A673 (cell line): Measurements from ENCODE around the gene SRD5A1. TPM values are rescaled to one million over a fixed set of nuclear protein-coding genes. Genes with fewer than 3 reads are reported as not detected.

Experiments used
- BruUV-seq: library from RNA; stranded (reverse); fragments of 400-500 nt; replicated peaks from 2 replicates; lab custom pipeline; 2021; lab: Mats Ljungman, UMichigan
- CTCF ChIA-PET: fragments of 300-600 bp; sonication (Branson Sonifier 250); formaldehyde crosslinking; loops from one replicate; lab custom pipeline; 2022; ENCODE audit warnings: antibody characterized with exemption; lab: Charles Lee
- POLR2A ChIA-PET: fragments of 300-600 bp; sonication (Branson Sonifier 250); formaldehyde crosslinking; loops from one replicate; lab custom pipeline; 2022; ENCODE audit warnings: antibody characterized with exemption; ENCODE audit not compliant: low non-redundant PET; lab: Charles Lee
- DNase-seq: peaks from one replicate; pipeline ENCODE4 v3.0.0-alpha.2; 2015; ENCODE audit warnings: low spot score
- H3K27ac ChIP-seq: fragments of 200-600 bp; sonication (generic); 2 replicates; pipeline ENCODE4 v1.5.1; 2016; ENCODE audit warnings: mixed run types, low read depth, mild to moderate bottlenecking, mixed read lengths, antibody characterized with exemption, low read length; ENCODE audit not compliant: poor library complexity, severe bottlenecking
- H3K27me3 ChIP-seq: fragments of 200-600 bp; sonication (generic); replicated peaks from 2 replicates; pipeline ENCODE4 v1.6.1; 2017; ENCODE audit warnings: mixed run types, low read depth, mild to moderate bottlenecking, mixed read lengths, antibody characterized with exemption, low read length; ENCODE audit not compliant: insufficient read depth, poor library complexity
- H3K36me3 ChIP-seq: fragments of 200-600 bp; sonication (generic); 2 replicates; pipeline ENCODE4 v1.6.1; 2016; ENCODE audit warnings: mixed run types, mild to moderate bottlenecking, mixed read lengths, antibody characterized with exemption, low read length; ENCODE audit not compliant: insufficient read depth, poor library complexity, severe bottlenecking
- H3K4me1 ChIP-seq: fragments of 200-600 bp; sonication (generic); 2 replicates; pipeline ENCODE4 v1.6.1; 2017; ENCODE audit warnings: mixed run types, mild to moderate bottlenecking, mixed read lengths, antibody characterized with exemption, low read length; ENCODE audit not compliant: insufficient read depth, poor library complexity, severe bottlenecking
- H3K4me3 ChIP-seq: fragments of 200-600 bp; sonication (generic); 2 replicates; pipeline ENCODE4 v1.5.1; 2016; ENCODE audit warnings: low read depth, mixed run types, mild to moderate bottlenecking, mixed read lengths, low read length; ENCODE audit not compliant: poor library complexity, severe bottlenecking
- H3K9me3 ChIP-seq: fragments of 200-600 bp; sonication (generic); 2 replicates; pipeline ENCODE4 v1.6.1; 2016; ENCODE audit warnings: mixed run types, low read depth, mild to moderate bottlenecking, mixed read lengths, antibody characterized with exemption, low read length; ENCODE audit not compliant: poor library complexity, severe bottlenecking
- CTCF ChIP-seq: fragments of 300-800, 200-600 bp; sonication (generic); conservative IDR thresholded peaks from 2 replicates; pipeline ENCODE4 v1.5.1; 2017; ENCODE audit warnings: low read depth, mild to moderate bottlenecking, antibody characterized with exemption, low read length, moderate library complexity, mixed read lengths
- EZH2 ChIP-seq: fragments of 200-600 bp; sonication (generic); IDR thresholded peaks from 2 replicates; pipeline ENCODE4 v1.6.1; 2017; ENCODE audit warnings: borderline replicate concordance, low read depth, mild to moderate bottlenecking, mixed read lengths, antibody characterized with exemption, low read length; ENCODE audit not compliant: poor library complexity, severe bottlenecking
- intact Hi-C: fragments of 100-400 bp; cut with micrococcal nuclease; formaldehyde crosslinking; loops from one replicate; pipeline ENCODE4 v1.10.0; 2022; ENCODE audit not compliant: unreplicated experiment
- total RNA-seq: library from RNA; stranded (reverse); gene quantifications from 2 replicates; pipeline ENCODE4 v1.2.3, GENCODE V29; 2021

Gene SRD5A1
- total RNA-seq, 1 experiment from 2014 or later: 32.0 TPM

DNA sequence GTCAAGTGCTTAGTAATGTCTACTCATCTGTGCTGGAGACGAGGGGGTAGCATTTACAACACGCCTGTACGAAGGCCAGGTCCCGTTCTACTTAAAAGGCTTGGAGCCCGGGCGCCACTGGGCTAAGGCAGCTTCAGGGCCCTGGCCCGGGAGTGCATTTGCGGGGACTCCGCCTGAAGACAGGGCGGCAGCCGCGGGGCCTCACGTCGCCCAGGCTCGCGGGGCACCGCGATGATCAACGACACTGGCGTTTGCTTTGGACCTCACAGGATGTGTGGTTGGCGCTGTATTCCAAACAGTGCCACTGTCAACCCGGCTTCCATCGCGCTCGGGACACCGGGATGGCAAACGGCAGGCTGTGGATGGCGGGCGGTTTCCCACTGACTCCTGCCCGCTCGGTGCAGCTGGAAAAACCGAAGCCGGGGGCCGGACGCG lies 78.9 kb downstream of the SRD5A1 start:
- TSS peak; percentile 89 for BruUV-seq
- H3K4me1 ChIP-seq: peaks cover 8% of the 10 kb centered on the region
- ChIA-PET POLR2A (interaction anchor here (0.6 kb wide), 1 partner anchor 33 kb away, joined by 3 read pairs; no protein-coding TSS in a partner anchor), CTCF (no interaction called here)
- intact Hi-C loops: loop anchor here (1.0 kb wide), 1 partner anchor 79 kb away; the partner anchor contains the start of genes NSUN2 and SRD5A1
- DNase-seq: peak; percentile 58
- no peak for TF ChIP-seq CTCF
- no peak for TF ChIP-seq EZH2
- no peaks in the 10 kb centered on the region for H3K27me3 ChIP-seq
- H3K36me3 ChIP-seq: no peaks in the 10 kb centered on the region
- peak overlapping the region; percentile 94 for H3K27ac ChIP-seq
- no peaks in the 10 kb centered on the region for H3K9me3 ChIP-seq
- H3K4me3 ChIP-seq: peak overlapping the region; percentile 80

DNA sequence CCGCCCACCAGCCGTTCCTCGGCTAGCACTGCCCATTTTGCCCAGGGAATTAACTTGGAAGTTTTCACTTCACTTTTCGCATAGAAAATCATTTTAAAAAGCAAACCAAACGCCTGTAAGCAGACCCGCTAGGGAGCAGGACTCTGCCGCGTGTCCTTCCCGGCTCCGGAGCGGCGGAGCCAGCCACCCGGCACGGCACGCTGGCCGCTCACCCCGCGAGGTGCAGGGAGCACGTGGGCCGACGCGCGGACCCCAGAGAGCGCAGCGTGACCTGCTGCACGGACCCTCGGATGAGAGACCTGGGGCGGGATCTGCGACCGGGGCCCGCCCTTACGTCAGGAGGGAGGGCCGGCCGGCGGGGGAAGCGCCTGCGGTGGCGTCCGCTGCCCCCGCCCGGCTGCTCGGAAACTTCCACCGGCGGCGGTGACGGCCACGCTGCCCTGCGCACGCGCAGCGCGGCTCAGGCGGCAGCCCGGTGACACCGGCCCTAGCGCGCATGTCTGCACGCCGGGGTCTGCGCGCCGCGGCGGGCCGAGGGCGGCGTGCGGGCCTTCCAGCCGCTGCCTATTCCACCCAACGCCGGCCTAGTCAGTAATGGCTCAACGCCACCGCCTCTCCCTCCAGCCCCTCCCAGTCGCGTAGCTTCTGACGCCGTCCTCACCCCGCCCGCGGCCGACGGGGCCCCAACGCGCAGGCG lies 79.5 kb downstream of the SRD5A1 start:
- Histone ChIP-seq H3K27ac (peak overlapping the region; percentile 94), H3K36me3 (no peaks in the 10 kb centered on the region), H3K27me3 (no peaks in the 10 kb centered on the region), H3K4me1 (peaks cover 8% of the 10 kb centered on the region), H3K4me3 (peak overlapping the region; percentile 80), H3K9me3 (no peaks in the 10 kb centered on the region)
- BruUV-seq: no TSS peak
- CTCF ChIA-PET: no interaction called here
- TF ChIP-seq EZH2: no peak
- TF ChIP-seq CTCF: no peak
- peak; percentile 98 for DNase-seq
- intact Hi-C loops: loop anchor here (1.0 kb wide), 1 partner anchor 79 kb away; the partner anchor contains the start of genes NSUN2 and SRD5A1
- POLR2A ChIA-PET: no interaction called here

DNA sequence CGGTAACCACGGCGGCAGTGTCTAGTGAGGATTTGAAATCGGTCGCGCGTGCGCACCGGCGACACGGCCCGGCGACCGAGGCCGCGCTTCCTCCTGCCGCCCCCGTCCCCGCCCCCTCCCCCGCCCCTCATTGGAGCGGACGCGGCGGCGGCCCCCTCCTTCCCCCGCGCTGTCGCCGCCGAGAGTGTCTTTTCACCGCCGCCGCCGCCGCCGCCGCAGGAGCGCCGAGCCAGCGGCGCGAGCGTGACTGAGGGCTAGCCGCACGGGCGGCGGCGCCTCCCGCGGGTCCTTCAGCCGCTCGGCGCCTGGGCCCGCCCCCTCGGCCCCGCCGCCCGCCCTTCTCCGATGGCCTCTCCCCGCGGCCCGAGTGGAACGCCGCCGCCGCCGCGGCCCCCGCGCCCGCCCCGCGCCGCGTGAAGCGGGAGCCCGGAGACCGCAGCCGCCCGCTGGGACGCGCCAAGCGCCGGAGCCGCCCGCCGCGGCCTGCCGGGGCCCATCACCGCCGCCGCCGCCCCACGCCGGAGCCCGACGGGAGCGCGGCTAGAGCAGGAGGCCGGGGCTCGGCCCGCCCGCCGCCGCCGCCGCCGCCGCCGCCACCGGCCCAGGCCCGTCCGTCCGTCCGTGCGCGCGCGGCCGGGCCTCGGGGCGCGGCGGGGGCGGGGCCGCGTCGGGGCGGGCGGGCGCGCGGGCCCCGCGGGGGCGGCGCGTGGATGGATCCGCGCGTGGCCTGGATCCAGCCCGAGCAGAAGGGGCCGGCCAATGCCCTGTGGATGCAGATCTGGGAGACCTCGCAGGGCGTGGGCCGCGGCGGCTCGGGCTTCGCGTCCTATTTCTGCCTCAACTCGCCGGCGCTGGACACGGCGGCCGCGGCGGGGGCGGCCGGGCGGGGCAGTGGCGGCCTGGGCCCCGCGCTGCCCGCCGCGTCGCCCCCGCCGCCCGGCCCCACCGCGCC lies 80.3 kb downstream of the SRD5A1 start, which contains the start of gene TENT4A:
TSS of gene TENT4A (plus strand) at position 159 of the 952 bp plus-strand sequence. CDS start at position 711, 552 bp downstream.
- peaks cover 8% of the 10 kb centered on the region for H3K4me1 ChIP-seq
- no peaks in the 10 kb centered on the region for H3K9me3 ChIP-seq
- H3K36me3 ChIP-seq: peaks cover 2% of the 10 kb centered on the region
- H3K27me3 ChIP-seq: no peaks in the 10 kb centered on the region
- no TSS peak for BruUV-seq
- ChIA-PET POLR2A (no interaction called here), CTCF (no interaction called here)
- DNase-seq: no peak
- peak within 1 kb of the TSS; percentile 80 for H3K4me3 ChIP-seq
- intact Hi-C loops: no loop called here
- TF ChIP-seq EZH2 (no peak), CTCF (no peak)
- peak within 1 kb of the TSS; percentile 94 for H3K27ac ChIP-seq
